B cell (primary cell): Measurements from ENCODE around the gene ESPL1.

Experiments used
- EZH2 ChIP-seq: IDR thresholded peaks from 2 replicates; pipeline ENCODE4 v1.6.1; 2012; ENCODE audit warnings: borderline replicate concordance, low read depth, mild to moderate bottlenecking, moderate library complexity, low read length; ENCODE audit not compliant: insufficient read depth, poor library complexity, severe bottlenecking
- TF ChIP-seq, protein P1 (sequence below): fragments of 200-600 bp; IDR thresholded peaks from one replicate; pipeline ENCODE4 v1.8.0; 2022; ENCODE audit warnings: antibody characterized with exemption, mild to moderate bottlenecking

DNA sequence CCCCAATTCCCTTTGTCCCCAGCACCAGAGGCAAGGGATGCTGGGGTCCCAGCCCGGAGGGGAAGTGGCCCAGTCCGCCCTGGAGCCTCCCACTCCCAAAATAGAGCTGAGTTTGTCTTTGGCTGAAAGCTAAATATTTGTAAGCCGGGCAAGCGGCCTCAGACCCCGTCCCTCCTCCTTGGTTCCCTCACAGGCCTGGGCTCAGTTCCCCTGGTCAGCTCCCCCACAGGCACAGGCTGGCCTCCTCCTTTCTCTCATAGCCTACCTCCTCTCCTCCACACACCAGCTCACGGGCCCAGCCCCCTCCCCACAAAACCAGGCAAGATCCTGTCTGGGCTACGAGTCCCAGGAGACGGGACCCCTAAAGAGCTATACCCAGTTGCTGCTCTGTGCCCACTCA, 66.7 kb downstream of the ESPL1 start:
- TF ChIP-seq, protein P1, sequence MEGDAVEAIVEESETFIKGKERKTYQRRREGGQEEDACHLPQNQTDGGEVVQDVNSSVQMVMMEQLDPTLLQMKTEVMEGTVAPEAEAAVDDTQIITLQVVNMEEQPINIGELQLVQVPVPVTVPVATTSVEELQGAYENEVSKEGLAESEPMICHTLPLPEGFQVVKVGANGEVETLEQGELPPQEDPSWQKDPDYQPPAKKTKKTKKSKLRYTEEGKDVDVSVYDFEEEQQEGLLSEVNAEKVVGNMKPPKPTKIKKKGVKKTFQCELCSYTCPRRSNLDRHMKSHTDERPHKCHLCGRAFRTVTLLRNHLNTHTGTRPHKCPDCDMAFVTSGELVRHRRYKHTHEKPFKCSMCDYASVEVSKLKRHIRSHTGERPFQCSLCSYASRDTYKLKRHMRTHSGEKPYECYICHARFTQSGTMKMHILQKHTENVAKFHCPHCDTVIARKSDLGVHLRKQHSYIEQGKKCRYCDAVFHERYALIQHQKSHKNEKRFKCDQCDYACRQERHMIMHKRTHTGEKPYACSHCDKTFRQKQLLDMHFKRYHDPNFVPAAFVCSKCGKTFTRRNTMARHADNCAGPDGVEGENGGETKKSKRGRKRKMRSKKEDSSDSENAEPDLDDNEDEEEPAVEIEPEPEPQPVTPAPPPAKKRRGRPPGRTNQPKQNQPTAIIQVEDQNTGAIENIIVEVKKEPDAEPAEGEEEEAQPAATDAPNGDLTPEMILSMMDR: no peak
- TF ChIP-seq EZH2: no peak
